OCI-LY1 (cell line): ENCODE measurements around the gene LMBR1L.

Experiments used
- CTCF ChIP-seq: fragments of 200-600 bp; sonication (generic), shearing (Covaris generic); IDR thresholded peaks from 2 replicates; pipeline ENCODE4 v1.5.1; 2017; ENCODE audit warnings: mild to moderate bottlenecking, antibody characterized with exemption, low read length, moderate library complexity, mixed read lengths
- EZH2 ChIP-seq: fragments of 200-600 bp; sonication (generic), shearing (Covaris generic); IDR thresholded peaks from 2 replicates; pipeline ENCODE4 v1.8.0; 2017; ENCODE audit warnings: borderline replicate concordance, mixed run types, mild to moderate bottlenecking, antibody characterized with exemption, low read length, moderate library complexity, mixed read lengths

- TF ChIP-seq EZH2 = no peak
- no peak for TF ChIP-seq CTCF
These were observed 559 bp upstream of the LMBR1L start for GRCh38 chr12:49111206-49111605.
